ENCODE measurements around the gene THADA.

Gene THADA

DNA sequence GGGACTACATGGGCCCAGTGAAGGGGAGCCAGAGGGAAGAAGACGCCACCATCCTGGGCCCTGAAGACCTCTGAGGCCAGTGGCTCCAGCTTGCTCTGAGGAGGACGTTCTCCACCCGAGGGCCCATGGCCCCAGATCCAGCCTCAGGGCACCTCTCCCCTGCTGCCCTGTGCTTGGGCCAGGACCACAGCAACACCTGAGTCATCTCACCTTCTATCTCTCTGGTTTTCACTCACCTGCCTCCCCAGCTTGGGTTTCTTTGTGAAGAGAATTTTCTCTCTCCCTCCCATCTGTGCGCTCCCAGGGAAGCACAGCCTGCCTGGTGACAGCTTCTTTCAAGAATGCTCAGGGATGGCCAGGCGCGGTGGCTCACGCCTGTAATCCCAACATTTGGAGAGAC, 389.2 kb downstream of the THADA start:
- Mint-ChIP-seq H3K9me3 (no peaks in the 10 kb centered on the region), H3K27ac (no peak overlapping the region), H3K4me3 (no peak overlapping the region), H3K27me3 (ENCODE audit: low read depth, poor library complexity) (peaks cover 6% of the 10 kb centered on the region), H3K4me1 (peaks cover 42% of the 10 kb centered on the region), H3K36me3 (ENCODE audit: low read depth) (no peaks in the 10 kb centered on the region)
- TF ChIP-seq, protein P1, sequence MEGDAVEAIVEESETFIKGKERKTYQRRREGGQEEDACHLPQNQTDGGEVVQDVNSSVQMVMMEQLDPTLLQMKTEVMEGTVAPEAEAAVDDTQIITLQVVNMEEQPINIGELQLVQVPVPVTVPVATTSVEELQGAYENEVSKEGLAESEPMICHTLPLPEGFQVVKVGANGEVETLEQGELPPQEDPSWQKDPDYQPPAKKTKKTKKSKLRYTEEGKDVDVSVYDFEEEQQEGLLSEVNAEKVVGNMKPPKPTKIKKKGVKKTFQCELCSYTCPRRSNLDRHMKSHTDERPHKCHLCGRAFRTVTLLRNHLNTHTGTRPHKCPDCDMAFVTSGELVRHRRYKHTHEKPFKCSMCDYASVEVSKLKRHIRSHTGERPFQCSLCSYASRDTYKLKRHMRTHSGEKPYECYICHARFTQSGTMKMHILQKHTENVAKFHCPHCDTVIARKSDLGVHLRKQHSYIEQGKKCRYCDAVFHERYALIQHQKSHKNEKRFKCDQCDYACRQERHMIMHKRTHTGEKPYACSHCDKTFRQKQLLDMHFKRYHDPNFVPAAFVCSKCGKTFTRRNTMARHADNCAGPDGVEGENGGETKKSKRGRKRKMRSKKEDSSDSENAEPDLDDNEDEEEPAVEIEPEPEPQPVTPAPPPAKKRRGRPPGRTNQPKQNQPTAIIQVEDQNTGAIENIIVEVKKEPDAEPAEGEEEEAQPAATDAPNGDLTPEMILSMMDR (IDR thresholded peaks at IDR 0.05): no peak
- no peak for DNase-seq

DNA sequence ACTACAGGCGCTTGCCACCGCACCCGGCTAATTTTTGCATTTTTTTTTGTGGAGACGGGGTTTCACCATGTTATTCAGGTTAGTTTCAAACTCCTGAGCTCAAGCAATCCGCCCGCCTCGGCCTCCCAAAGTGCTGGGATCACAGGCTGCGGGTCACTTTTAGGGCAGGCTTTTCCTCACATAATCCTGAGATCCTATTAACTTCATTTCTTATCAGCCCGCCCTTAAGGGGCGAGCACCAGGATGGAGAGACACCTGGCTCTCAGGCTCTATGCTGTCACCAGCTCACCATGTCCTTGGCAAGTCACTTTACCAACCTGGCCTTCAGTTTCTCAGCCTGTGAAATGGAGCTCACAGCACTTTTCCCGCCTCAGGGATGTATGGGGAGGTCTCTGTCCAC, 392.5 kb downstream of the THADA start:
- Mint-ChIP-seq H3K4me1 (peaks cover 36% of the 10 kb centered on the region), H3K4me3 (no peak overlapping the region), H3K27ac (no peak overlapping the region), H3K9me3 (no peaks in the 10 kb centered on the region), H3K36me3 (ENCODE audit: low read depth) (no peaks in the 10 kb centered on the region), H3K27me3 (ENCODE audit: low read depth, poor library complexity) (peaks cover 10% of the 10 kb centered on the region)
- DNase-seq: no peak
- TF ChIP-seq, protein P1 (IDR thresholded peaks at IDR 0.05): no peak

DNA sequence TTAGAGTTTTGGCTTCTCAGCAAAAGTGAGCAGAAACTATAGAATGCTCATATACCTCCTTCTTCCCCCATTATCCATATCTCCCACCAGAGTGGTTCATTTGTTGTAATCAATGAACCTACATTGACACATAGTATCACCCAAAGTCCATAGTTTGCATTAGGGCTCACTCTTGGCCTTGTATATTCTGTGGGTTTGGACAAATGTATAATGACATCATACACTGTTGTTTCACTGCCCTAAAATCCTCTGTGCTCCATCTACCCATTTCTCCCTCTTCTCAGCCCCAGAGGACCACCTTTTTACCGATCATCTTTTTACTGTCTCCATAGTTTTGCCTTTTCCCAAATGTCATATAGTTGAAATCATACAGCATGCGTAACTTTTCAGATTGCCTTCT, 393.5 kb downstream of the THADA start:
- H3K27me3 Mint-ChIP-seq (ENCODE audit: low read depth, poor library complexity): peaks cover 6% of the 10 kb centered on the region
- H3K27ac Mint-ChIP-seq: no peak overlapping the region
- H3K9me3 Mint-ChIP-seq: no peaks in the 10 kb centered on the region
- peaks cover 36% of the 10 kb centered on the region for H3K4me1 Mint-ChIP-seq
- DNase-seq: no peak
- TF ChIP-seq, protein P1 (IDR thresholded peaks at IDR 0.05): no peak
- no peak overlapping the region for H3K4me3 Mint-ChIP-seq
- no peaks in the 10 kb centered on the region for H3K36me3 Mint-ChIP-seq (ENCODE audit: low read depth)

DNA sequence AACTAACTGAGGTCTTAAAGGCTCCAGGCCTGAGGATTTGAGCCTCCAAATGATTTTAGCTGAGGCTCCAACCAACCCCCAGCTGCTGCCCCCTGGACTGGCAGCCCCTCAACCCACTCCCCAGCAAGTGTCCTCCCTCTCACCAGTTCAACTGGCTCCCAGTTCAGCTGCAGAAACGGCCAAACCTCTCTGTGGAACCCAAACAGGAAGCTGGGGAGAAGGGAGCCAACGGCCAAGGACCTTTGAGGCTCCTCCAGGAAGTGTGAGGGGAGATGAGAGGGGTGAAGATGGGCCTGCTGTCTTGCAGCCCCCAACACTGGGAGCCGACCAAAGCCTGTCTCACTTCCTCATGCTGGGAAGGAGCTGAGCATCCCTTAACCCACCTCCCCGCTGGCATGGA, 394.3 kb downstream of the THADA start:
- Mint-ChIP-seq H3K36me3 (ENCODE audit: low read depth) (no peaks in the 10 kb centered on the region), H3K9me3 (no peaks in the 10 kb centered on the region), H3K27me3 (ENCODE audit: low read depth, poor library complexity) (peaks cover 6% of the 10 kb centered on the region), H3K4me1 (peaks cover 44% of the 10 kb centered on the region), H3K4me3 (no peak overlapping the region), H3K27ac (no peak overlapping the region)
- TF ChIP-seq, protein P1 (IDR thresholded peaks at IDR 0.05): no peak
- DNase-seq: no peak

DNA sequence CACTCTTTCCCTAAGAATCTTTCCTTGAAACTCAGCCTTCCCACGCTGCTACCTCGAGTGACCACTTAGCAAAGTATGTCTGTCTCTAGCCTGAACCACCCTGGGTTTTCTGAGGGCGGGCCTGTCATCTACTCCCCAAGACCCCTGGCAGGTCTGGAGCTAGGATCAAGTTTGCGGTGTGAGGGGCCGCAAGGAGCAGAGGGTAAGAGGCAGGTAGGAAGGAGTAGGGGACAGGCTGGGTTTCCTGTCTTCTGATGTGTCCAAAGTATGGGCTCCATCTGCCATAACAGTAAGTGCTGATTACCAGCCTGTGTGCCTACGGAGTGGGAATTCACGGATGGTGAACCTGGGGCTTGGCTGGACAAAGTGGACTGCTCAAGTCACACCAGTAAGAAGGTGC, 394.8 kb downstream of the THADA start:
- DNase-seq: no peak
- Mint-ChIP-seq H3K4me1 (peaks cover 45% of the 10 kb centered on the region), H3K27me3 (ENCODE audit: low read depth, poor library complexity) (peaks cover 6% of the 10 kb centered on the region), H3K4me3 (no peak overlapping the region), H3K27ac (peak overlapping the region; percentile 13), H3K36me3 (ENCODE audit: low read depth) (no peaks in the 10 kb centered on the region), H3K9me3 (no peaks in the 10 kb centered on the region)
- TF ChIP-seq, protein P1 (IDR thresholded peaks at IDR 0.05): no peak
